ENCODE measurements around the gene GPX6. TPM values are rescaled to one million over a fixed set of nuclear protein-coding genes. Genes with fewer than 3 reads are reported as not detected.
"Not testable (repeated sequence)": the region's sequence is repeated elsewhere in the genome, so short reads cannot be mapped to it uniquely, and the experiment has no call there.

Gene GPX6
- polyA plus RNA-seq, 5 donors, result 0.89 to 2.3 (median 1.2) TPM

DNA sequence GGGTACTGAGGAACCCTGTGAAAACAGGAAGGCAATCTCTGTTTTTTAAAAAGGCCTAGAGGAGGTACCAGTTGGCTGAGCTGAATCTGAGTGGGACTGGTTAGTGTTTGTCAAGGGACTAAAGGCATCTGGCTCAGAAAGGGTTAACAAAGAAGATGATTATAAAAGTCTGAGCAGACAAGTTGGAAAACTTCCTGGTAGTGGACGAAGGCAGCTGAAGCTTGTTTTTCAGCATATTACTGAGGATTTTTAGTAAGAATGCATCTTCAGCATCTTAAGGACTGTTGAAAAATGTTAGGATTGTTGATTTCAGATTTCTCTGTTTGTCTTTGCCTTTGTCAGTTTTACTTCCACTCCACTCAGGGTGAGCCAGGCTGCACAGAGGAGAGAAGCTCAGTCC, 15.2 kb upstream of the GPX6 start:
- DNase-seq, result no peak

DNA sequence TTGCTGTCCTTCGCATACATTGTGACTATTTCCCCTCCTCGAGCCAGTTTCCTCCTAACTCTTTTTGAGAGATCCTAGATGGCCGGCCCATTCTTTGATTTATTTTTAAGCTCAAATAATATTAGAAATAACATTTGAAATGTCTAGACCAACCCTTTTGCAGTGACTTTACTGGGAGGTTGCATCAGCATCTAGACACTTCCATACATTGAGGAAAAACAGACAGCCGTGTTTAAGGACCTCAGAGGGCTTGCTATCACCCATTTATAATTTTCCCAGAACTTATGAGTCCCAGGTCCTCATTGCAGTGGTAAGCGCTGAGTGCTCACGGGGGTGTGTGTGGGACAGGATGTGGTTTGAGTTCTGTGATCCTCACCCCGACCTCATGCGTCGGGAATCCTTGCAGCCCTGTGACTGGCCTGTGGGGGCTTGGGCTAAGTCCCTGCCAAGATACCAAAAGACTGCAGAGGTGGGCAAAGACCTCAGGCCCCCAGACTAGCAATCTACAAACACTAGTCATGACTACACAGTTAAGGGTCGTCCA, 10.0 kb upstream of the GPX6 start, which contains the start of gene GPX5:
Gene GPX5, plus strand, starts transcription at position 386 of the 544 bp plus-strand sequence. Its CDS starts 133 bp downstream, at position 519.
- DNase-seq, result no peak

DNA sequence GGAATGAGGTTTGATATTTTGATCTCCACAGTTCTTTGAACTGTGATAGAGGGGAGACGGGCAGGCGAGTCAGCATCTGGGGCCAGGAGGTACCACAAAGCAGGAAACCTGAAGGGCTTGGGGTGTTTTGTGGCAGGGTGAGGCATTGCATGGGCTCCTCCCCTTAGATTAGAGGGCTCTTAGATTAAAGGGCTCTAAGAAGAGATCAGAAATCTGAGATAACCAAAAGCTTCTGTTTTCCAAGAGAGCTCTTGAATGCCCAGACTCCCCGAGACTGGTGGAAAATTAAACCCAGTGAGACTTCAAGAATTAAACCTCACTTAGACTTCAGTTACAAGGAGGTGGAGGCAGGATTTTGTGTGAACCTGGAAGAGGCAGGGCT, 7.6 kb upstream of the GPX6 start:
- no peak for DNase-seq

DNA sequence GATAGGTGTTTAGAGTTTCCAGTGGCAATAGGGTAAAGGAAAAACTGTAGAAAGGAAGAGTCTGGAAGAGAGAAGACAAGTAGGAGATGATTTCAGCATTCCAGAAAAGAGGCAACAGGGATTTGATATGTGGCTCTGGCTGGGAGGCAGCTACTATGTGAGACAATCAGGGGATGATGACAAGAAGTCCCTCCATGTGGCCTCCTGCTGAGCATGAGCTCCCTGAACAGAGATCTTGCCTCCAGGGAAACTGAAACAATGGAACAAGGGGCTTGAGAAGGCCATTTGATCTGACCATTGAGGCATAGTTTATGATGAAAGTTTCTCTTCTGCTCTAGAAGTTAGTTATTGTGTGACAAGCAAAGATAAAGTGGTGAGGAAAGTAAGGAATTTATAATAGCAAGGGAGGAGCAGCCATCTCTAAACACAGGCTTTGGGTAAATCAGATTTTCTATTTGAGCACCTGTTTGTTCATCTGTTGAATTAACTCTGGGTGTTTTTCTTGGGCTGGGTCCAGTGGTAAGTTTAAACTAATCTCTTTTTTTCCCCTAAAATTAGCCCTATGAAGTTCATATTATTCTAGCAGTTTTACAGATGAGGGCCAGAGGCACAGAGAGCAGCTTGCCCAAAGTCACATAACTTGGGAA, 7.1 kb upstream of the GPX6 start:
- DNase-seq, result no peak

DNA sequence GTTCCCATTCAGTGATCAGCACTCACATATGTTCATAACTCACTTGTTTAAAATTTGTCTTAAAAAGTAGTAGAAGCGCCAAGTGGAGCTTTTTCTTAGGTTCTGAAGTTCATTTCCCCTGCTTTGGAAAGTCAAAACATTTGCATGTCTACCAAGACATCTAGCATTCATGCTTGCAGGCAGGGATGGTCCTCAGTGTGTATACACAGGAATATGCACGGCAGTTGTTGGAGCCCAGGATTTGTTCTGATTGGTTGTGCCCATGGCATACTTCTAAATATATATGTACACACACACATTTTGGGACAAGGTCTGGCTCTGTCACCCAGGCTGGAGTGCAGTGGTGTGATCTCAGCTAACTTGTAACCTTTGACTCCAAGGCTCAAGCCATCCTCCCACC, 2.4 kb upstream of the GPX6 start:
- no peak for DNase-seq

DNA sequence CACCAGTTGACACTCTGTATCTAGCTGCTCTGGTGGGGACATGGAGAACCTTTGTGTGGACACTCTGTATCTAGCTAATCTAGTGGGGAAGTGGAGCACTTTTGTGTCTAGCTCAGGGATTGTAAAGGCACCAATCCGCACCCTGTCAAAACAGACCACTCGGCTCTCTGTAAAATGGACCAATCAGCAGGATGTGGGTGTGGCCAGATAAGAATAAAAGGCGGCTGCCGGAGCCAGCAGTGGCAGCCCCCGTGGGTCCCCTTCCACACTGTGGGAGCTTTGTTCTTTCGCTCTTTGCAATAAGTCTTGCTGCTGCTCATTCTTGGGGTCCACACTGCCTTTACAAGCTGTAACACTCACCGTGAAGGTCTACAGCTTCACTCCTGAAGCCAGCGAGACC, 3.2 kb downstream of the GPX6 start:
- DNase-seq, result not testable (repeated sequence)

DNA sequence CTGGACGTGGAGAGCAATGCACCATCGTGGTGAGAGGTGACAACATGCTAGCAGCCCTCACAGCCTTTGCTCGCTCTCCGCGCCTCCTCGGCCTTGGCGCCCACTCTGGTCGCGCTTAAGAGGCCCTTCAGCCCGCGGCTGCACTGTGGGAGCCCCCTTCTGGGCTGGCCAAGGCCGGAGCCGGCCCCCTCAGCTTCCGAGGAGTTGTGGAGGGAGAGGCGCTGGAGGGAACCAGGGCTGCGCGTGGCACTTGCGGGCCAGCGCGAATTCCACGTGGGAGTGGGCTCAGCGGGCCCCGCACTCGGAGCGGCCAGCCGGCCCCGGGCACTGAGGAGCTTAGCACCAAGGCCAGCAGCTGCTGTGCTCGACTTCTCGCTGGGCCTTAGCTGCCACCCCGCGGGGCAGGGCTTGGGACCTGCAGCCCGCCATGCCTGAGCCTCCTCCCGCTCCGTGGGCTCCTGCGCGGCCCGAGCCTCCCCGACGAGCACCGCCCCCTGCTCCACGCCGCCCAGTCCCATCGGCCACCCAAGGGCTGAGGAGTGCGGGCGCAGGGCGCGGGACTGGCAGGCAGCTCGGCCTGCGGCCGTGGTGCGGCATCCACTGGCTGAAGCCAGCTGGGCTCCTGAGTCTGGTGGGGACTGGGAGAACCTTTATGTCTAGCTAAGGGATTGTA, 3.8 kb downstream of the GPX6 start:
- no peak for DNase-seq

DNA sequence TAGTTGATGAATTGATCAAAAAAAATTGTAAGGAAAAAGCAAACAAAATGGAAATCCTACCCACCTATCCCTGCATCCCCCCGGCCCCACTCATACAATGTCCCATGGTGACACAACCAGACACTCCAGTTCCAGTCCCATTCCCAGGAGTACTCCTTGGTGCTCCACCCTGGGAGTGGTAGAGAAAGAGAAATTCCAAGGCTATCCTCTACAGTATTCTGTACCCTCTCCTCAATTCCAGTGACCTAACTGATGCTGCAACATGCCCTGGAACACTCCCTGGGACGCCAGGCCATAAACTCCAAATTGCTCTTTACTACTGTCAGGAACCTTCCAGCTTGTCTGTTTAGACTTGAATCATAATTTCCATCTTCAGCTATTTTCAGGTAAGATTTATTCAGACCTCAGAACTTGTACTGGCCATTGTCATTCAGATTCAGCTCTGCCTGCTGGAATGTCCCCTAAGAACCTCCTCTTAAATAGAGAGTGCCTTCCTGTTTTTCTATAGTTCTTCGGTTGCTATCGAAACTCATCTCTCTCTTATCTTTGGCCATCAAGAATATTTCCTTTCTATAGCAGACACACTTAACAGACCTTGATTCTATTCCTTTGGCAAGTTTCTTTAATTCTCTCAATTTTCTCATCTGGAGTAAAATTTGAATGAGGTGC, 8.7 kb downstream of the GPX6 start:
- no peak for DNase-seq

DNA sequence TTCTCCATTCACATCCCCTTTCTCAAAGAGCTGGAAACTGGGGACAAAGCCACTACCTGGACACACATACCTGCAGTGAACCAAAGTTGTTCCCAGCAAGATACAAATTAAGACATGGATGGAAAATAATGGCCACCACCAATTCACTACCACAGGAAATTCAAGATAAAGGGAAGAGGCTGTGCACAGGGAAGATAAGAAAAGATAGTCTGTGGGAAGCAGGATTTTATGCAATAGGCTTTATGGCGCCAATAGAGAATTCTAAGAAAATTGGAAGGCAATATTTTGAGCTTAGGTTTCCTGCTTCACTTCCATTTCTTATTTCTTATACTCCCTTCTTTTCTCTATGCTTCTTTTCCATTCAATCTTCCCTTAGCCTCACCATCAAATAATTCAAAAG, 9.9 kb downstream of the GPX6 start:
- DNase-seq, result no peak

DNA sequence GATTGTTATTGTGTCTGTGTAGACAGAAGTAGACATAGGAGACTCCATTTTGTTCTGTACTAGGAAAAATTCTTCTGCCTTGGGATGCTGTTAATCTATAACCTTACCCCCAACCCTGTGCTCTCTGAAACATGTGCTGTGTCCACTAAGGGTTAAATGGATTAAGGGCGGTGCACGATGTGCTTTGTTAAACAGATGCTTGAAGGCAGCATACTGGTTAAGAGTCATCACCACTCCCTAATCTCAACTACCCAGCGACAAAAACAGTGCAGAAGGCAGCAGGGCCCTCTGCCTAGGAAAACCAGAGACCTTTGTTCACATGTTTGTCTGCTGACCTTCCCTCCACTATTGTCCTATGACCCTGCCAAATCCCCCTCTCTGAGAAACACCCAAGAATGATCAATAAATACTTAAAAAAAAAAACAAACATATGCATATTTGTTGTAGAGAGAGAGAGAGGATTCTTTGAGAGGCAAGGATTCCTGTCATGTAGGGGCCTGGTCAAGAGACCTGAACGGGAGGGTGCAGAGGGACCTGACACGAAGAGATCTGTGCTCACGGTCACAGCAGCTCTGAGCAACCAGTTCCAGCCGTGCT, 12.8 kb downstream of the GPX6 start:
- not testable (repeated sequence) for DNase-seq

DNA sequence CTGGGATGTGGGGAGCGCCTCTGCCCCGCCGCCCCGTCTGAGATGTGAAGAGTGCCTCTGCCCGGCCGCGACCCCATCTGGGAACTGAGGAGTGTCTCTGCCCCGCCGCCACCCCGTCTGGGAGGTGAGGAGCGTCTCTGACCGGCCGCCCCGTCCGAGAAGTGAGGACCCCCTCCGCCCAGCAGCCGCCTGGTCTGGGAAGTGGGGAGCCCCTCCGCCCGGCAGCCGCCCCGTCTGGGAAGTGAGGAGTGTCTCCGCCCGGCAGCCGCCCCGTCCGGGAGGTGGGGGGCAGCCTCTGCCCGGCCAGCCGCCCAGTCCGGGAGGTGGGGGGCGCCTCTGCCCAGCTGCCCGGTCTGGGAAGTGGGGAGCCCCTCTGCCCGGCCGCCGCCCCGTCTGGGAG, 13.5 kb downstream of the GPX6 start:
- DNase-seq, result not testable (repeated sequence)

DNA sequence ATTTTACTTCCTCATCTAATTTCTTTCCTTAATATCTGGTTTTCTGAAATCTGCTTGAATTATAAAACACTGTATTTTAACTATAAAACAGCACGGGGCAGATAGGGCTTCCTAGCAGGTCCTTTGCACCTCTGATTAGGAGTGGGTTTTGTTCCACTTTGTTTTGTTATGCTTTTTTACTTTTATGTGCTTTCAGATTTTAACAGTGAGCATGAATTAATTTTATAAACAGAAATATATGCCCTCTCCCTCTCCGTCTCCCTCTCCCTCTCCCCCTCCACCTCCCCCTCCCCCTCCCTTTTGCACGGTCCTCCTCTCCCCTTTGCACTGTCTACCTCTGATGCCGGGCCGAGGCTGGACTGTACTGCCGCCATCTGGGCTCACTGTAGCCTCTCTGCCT, 14.3 kb downstream of the GPX6 start:
- DNase-seq, result no peak

DNA sequence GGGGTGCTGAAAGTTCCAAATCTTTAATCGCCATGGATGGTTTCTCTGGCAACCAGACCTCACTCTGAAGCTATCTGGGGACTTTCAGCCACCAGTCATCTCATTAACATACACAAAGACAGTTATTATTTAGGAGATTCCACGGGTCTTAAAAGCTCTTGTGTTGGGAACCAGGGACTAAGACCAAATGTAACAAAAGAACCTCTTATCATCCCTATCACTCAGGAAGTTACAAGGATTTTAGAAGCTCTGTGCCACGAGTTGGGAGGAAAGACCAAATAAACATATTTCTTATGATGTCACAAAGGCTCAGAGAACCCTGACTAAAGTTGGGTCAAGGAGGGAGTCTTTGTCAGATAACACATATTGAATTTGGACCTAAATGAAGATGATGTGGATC, 17.7 kb downstream of the GPX6 start:
- no peak for DNase-seq

DNA sequence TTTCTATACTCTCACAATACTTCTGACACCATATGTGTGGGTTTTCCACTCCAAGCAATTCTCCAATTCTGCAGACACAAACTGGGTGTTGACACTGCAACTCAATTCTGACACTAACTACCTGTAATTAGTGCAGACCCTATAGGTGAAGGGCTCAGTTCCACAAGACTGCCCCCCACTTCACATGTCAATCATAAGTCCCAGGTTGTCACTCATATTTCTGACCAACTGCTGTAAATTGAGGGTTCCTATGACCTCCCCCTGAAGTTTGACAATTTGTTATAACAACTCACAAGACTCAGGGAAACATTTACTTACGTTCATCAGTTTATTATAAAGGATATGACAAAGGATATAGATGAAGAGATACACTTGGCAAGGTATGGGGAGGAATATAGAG, 18.3 kb downstream of the GPX6 start:
- no peak for DNase-seq

DNA sequence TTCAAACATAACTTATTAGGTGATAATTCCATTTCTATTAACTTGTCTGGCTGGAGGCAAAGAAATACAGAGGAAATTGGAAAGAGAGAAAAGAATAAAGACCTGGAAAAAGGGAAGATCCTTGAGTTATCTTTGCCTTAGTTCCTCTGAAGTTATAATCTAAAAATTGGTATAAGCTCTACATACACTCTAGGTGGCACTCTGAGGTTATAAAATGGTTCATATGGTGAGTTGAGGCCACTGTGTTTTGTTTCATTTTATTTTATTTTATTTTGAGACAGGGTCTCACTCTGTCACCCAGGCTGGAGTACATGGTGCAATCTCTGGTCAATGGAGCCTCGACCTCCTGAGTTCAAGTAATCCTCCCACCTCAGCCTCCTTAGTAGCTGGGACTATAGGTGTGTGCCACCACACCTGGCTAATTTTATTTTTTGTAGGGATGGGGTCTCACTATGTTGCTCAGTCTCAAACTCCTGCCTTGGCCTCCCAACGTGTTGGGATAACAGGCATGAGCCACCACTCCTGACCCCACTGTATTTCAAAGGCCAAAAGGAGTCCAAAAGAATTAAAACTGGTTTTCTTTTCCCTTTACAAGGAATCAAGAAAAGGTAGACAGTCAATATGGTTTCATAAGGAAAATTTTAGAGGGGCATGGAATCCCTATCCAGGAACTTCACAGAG, 19.4 kb downstream of the GPX6 start:
- no peak for DNase-seq

DNA sequence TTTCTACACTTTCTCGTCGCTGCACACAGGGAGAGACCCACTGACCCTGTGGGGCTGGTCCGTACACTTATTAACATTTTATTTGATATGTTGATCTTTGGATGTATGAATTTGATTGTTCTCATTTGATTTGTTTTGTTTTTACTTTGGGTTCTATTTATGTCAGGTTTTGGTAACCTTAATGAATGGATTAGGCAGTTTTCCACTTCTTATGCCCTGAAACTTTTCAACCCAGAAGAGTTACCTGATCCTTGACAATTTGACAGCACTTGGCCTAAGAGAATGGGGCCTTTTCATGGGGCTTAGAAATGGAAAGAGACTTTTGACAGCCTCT, 23.6 kb downstream of the GPX6 start:
- no peak for DNase-seq

DNA sequence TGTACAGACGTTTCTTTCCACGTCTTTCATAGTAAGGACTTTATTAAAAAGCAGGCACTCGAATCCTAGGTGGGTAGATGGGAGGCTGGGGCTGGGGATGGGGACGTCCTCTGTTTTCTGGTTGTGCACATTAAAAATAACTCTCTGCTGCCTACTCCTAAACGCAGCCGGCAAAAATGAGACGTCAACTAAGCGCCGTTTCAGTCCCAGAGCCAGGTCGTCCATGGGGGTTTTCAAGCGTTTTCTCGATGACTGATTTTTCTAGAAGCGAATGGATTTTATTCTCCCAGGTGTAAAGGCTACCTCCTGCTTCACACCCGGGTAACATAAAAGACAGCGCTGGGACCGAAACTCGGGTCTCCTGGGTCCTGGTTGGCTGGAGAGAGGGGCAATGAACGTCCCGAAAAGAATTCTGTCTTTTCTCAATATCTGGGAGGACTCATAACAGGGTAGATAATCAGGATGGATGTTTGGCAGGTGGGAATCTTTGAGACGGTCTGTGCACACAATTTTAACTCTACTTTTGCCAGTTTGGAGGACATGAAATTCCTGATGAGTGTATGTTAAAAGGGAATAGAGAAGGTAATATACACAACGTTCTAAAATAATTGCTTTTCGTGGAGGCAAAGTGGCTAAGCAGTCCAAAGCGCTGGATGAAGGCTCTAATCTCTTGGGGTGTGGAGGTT, 25.2 kb downstream of the GPX6 start:
- peak in 1 of 2 donors; percentile 47 for DNase-seq

DNA sequence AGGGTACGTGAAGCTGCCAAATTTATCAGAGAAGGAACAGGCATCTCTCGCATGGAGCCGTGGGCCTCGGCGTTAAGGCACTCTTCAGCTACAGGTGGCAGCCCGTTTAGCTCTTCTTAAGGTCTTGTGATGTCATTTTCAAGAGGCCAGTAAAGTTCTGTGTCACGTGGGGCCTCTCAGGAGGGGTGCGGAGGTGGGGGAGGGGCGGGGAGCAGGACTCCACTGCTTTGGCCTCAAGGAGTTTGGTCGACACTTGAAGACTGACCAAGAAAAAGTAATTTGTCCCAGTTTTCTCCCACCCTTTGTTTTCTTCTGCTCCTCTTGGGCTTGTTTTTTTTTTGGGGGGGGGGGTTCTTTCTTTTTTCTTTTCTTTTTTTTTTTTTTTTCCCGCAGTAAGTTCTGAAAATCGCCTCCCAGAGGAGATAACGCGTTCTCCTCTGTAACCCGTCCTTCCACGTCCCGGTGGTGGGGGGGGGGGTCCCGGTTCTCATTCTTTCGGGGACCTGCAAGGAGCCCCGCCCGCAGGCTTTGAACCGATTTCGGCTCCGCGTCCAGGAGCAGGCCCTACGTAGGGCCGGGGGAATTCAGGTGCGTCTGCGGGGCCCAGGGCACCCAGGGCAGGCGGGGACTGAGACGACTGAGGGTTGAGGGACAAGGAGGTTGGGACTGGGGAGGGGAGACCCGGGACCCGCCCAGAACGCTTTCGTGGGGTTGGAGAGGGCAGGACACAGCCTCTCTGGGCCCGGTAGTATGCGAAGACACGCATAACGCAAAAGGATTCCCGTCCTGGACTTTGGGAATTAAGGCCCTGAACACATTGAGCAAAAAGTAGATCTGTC, 26.0 kb downstream of the GPX6 start:
- peak; percentile 68 to 73 for DNase-seq

DNA sequence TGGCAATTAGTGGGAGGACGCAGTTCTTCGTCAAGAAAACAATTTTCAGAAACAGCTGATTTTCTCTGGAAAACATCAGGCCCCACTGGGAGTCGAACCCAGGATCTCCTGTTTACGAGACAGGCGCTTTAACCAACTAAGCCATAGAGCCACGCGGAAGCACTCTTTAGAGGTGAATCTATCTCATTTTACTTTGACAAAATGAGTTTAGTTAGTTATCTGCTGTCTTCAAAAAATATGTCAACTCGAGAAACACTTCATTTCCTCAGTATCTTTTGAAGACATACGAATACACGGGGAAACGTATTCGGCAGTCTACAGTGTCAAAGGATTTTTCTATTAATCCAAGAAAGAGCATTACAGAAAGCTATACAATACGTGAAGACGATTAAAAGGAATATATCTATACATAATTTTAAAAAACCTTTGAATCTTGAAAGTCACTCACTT, 26.7 kb downstream of the GPX6 start:
- peak; percentile 32 to 59 for DNase-seq

DNA sequence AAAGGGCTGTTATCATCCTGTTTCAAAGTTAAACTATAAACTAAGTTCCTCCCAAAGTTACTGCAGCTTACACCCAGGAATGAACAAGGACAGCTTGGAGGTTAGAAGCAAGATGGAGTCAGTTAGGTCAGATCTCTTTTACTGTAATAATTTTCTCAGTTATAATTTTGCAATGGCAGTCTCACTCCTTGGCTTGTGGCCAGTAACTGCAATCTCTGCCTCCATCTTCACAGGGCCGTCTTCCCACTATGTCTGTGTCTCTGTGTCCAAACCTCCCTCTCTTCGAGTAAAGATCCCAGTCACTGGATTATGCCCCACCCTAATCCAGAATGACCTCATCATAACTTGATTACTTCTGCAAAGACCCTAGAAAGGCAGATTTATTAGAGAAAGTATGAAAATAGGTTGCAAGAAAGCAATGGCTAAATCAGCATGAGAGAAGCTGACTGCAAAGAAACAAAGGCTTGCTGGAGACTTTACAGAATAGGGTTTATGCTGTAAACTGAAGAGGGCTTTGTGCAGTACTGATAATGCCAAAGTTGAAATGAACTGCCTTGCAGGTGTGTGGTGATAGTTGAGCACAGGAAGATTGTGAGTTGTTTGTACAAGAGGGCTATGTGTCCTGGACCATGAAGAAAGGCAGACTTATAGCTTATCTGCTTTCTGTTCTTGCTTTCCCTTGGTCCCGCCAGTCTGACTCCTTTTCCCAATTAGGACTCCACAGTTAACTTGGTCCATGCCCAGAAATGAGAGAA, 28.4 kb downstream of the GPX6 start:
- no peak for DNase-seq

All from right lung (tissue), 5 donors.